ENCODE results near the gene PFDN1. TPM values are rescaled to one million over a fixed set of nuclear protein-coding genes. Genes with fewer than 3 reads are reported as not detected.
A peak's percentile ranks its signal among the peaks of the same experiment; 100 is the strongest.

Gene PFDN1
- total RNA-seq, 4 donors from 2014 or later, result 72.9 to 230 (median 98.4) TPM

DNA sequence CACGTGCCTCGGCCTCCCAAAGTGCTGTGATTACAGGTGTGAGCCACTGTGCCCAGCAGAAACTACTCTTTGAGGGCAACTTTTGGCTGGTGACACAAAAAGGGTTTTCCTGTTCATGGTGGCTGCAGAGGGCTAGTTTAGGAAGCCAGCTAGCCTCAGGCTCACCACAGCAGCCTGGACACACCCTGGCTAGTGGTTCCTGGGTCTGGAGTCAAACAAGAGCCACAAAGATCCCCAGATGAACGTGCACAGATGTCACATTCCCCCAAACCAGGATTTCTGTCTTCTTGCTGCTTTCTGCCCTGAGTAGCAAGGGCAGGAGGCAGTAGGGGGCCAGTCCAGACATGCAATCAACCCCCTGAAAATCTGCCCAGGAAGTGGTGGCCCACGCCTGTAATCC, 36.7 kb upstream of the PFDN1 start:
- H3K27ac ChIP-seq, result no peak overlapping the region
- WGBS, 2 donors (ENCODE audit: low coverage in 1 of 2), result 60% methylated on average over 4 of the region's 4 CpGs; no CpG with 5 or more reads in 1 of the 2 donors
- H3K36me3 ChIP-seq, result no peaks in the 10 kb centered on the region
- H3K27me3 ChIP-seq, result no peaks in the 10 kb centered on the region
- TF ChIP-seq, protein P1, sequence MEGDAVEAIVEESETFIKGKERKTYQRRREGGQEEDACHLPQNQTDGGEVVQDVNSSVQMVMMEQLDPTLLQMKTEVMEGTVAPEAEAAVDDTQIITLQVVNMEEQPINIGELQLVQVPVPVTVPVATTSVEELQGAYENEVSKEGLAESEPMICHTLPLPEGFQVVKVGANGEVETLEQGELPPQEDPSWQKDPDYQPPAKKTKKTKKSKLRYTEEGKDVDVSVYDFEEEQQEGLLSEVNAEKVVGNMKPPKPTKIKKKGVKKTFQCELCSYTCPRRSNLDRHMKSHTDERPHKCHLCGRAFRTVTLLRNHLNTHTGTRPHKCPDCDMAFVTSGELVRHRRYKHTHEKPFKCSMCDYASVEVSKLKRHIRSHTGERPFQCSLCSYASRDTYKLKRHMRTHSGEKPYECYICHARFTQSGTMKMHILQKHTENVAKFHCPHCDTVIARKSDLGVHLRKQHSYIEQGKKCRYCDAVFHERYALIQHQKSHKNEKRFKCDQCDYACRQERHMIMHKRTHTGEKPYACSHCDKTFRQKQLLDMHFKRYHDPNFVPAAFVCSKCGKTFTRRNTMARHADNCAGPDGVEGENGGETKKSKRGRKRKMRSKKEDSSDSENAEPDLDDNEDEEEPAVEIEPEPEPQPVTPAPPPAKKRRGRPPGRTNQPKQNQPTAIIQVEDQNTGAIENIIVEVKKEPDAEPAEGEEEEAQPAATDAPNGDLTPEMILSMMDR (IDR thresholded peaks at IDR 0.05), result no peak
- TF ChIP-seq EP300 (IDR thresholded peaks at IDR 0.05; ENCODE audit: low read depth) (no peak), POLR2A (IDR thresholded peaks at IDR 0.05) (no peak), POLR2AphosphoS5 (IDR thresholded peaks at IDR 0.05) (no peak)
- no peak for DNase-seq
- in situ Hi-C loops (cut with MboI; ENCODE audit: low pct_ligation_motif_present in 1 of 4, low pct_unique_long_range_greater_than_20kb in 1 of 4, low sequenced_read_pairs in 3 of 4), result no loop called here
- H3K4me3 ChIP-seq, result no peak overlapping the region
- H3K9me3 ChIP-seq, result no peaks in the 10 kb centered on the region
- peaks cover 3 to 37% (median 8%) of the 10 kb centered on the region in 4 donors for H3K4me1 ChIP-seq
- intact Hi-C loops (cut with DNase I; ENCODE audit: low total_unique reads), result loop anchor here (10.0 kb wide), 1 partner anchor 165 kb away; the partner anchor contains the start of gene CYSTM1

DNA sequence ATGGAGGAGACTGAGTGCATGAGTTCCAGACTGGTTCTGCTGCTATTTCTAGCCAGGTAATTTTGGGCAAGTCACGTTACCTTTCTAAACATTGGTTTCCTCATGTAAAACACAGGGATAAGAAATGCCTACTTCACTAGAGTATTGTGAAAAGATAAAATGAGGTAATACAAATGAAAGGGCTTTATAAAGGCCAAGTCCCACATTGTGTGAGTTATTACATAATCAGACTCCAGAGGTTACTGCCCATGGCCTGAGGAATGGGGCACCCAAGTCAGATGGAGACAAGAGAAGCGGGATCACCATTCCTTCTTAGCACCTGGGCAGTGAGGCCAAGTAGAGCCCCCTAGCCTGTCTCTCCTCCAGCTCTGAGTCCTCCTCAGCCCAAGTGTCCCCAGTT, 36.0 kb upstream of the PFDN1 start:
- Histone ChIP-seq H3K27ac (peak overlapping the region in 1 of 4 donors; percentile 10), H3K4me3 (no peak overlapping the region), H3K9me3 (no peaks in the 10 kb centered on the region), H3K27me3 (no peaks in the 10 kb centered on the region), H3K36me3 (no peaks in the 10 kb centered on the region), H3K4me1 (peaks cover 0 to 30% (median 5%) of the 10 kb centered on the region in 4 donors)
- intact Hi-C loops (cut with DNase I; ENCODE audit: low total_unique reads) (no loop called here), in situ Hi-C loops (cut with MboI; ENCODE audit: low pct_ligation_motif_present in 1 of 4, low pct_unique_long_range_greater_than_20kb in 1 of 4, low sequenced_read_pairs in 3 of 4) (no loop called here)
- WGBS, 2 donors (ENCODE audit: low coverage in 1 of 2), result 80 to 95% methylated on average over 1 to 2 of the region's 2 CpGs
- DNase-seq, result no peak
- no peak for TF ChIP-seq POLR2AphosphoS5 (IDR thresholded peaks at IDR 0.05)
- TF ChIP-seq, protein P1 (IDR thresholded peaks at IDR 0.05), result no peak
- no peak for TF ChIP-seq EP300 (IDR thresholded peaks at IDR 0.05; ENCODE audit: low read depth)
- no peak for TF ChIP-seq POLR2A (IDR thresholded peaks at IDR 0.05)

DNA sequence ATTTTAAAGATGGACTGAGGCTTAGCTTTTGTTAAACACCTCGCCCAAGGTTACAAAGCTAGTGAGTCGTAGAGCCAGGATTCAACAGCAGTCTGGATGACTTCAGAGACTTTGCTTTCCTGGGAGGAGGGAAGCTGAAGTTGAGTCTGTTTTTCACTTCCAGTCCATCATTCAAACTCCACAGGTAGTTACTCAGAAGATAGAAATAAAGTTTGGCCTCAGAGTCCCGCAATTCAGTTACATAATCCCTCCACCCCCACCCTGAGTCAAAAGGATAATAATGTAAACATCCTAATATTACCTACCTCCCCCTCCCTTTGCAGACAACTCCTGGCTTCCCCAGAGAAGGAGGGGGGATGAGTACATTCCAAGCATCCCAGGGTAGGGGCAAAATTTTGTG, 35.4 kb upstream of the PFDN1 start:
- no peaks in the 10 kb centered on the region for H3K27me3 ChIP-seq
- no peaks in the 10 kb centered on the region for H3K36me3 ChIP-seq
- DNase-seq, result no peak
- 83 to 87% methylated on average over 3 of the region's 3 CpGs for WGBS, 2 donors (ENCODE audit: low coverage in 1 of 2)
- intact Hi-C loops (cut with DNase I; ENCODE audit: low total_unique reads) (no loop called here), in situ Hi-C loops (cut with MboI; ENCODE audit: low pct_ligation_motif_present in 1 of 4, low pct_unique_long_range_greater_than_20kb in 1 of 4, low sequenced_read_pairs in 3 of 4) (no loop called here)
- TF ChIP-seq, protein P1 (IDR thresholded peaks at IDR 0.05), result no peak
- TF ChIP-seq EP300 (IDR thresholded peaks at IDR 0.05; ENCODE audit: low read depth) (no peak), POLR2A (IDR thresholded peaks at IDR 0.05) (no peak), POLR2AphosphoS5 (IDR thresholded peaks at IDR 0.05) (no peak)
- no peaks in the 10 kb centered on the region for H3K9me3 ChIP-seq
- H3K4me3 ChIP-seq, result no peak overlapping the region
- H3K27ac ChIP-seq, result peak overlapping the region in 1 of 4 donors; percentile 81
- H3K4me1 ChIP-seq, result peaks cover 0 to 30% (median 5%) of the 10 kb centered on the region in 4 donors

DNA sequence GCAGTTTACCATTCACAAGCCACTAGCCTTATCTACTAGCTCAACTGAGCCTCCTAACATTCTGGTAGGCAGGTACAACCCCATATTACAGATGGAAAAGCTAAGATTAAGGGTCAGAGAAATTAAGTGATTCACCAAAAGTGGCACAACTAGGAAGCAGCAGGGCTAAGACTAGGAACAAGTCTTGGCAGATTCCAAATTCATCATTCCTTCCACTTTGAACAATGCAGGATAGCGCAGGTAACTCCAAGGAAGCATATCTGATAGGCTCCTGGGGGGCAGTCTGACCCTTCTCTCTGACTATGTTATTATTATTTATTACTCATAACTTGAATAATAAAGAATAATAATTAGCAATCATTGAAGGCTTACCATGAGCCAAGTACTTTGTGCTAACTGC, 35.0 kb upstream of the PFDN1 start:
- in situ Hi-C loops (cut with MboI; ENCODE audit: low pct_ligation_motif_present in 1 of 4, low pct_unique_long_range_greater_than_20kb in 1 of 4, low sequenced_read_pairs in 3 of 4), result no loop called here
- H3K9me3 ChIP-seq, result no peaks in the 10 kb centered on the region
- TF ChIP-seq POLR2AphosphoS5 (IDR thresholded peaks at IDR 0.05), result no peak
- no peak for TF ChIP-seq EP300 (IDR thresholded peaks at IDR 0.05; ENCODE audit: low read depth)
- TF ChIP-seq POLR2A (IDR thresholded peaks at IDR 0.05), result no peak
- TF ChIP-seq, protein P1 (IDR thresholded peaks at IDR 0.05), result no peak
- intact Hi-C loops (cut with DNase I; ENCODE audit: low total_unique reads), result no loop called here
- H3K27me3 ChIP-seq, result no peaks in the 10 kb centered on the region
- no peak for DNase-seq
- no peaks in the 10 kb centered on the region for H3K36me3 ChIP-seq
- WGBS, 2 donors (ENCODE audit: low coverage in 1 of 2), result 93 to 100% methylated on average over 1 of the region's 1 CpG
- peak overlapping the region in 1 of 4 donors; percentile 81 for H3K27ac ChIP-seq
- H3K4me1 ChIP-seq, result peaks cover 0 to 30% (median 5%) of the 10 kb centered on the region in 4 donors
- H3K4me3 ChIP-seq, result no peak overlapping the region

All from transverse colon (tissue), 4 donors.